PC-3 (cell line): ENCODE results near the gene TARP.

Source experiments
- ATAC-seq: fragments of 200-7000 bp; cut with Tn5 transposase; 2 replicates; pipeline ENCODE4 v1.9.1; 2020; ENCODE audit warnings: mild to moderate bottlenecking, moderate library complexity
- BruUV-seq: library from RNA; stranded (reverse); fragments of 400-500 nt; replicated peaks from 2 replicates; lab custom pipeline; 2021; lab: Mats Ljungman, UMichigan
- CTCF ChIA-PET: fragments of 300-600 bp; sonication (Branson Sonifier 250); formaldehyde crosslinking; loops from one replicate; lab custom pipeline; 2022; ENCODE audit warnings: antibody characterized with exemption; lab: Charles Lee
- POLR2A ChIA-PET: fragments of 300-600 bp; sonication (Branson Sonifier 250); formaldehyde crosslinking; loops from one replicate; lab custom pipeline; 2022; ENCODE audit warnings: antibody characterized with exemption; ENCODE audit not compliant: unreplicated experiment; lab: Charles Lee
- DNase-seq: peaks from one replicate; pipeline ENCODE4 v3.0.0-alpha.2; 2015
- H2AFZ ChIP-seq: fragments of 300-600 bp; sonication (generic); 2 replicates; pipeline ENCODE4 v1.6.0; 2016; ENCODE audit warnings: antibody characterized with exemption, low read length
- H3F3A ChIP-seq: fragments of 300-600 bp; sonication (generic); one replicate; pipeline ENCODE4 v1.6.0; 2017; ENCODE audit warnings: antibody characterized with exemption, low read length, control low read depth, mild to moderate bottlenecking; ENCODE audit not compliant: unreplicated experiment
- H3K27ac ChIP-seq: fragments of 300-600 bp; sonication (generic); 2 replicates; pipeline ENCODE4 v1.5.1; 2016; ENCODE audit warnings: mild to moderate bottlenecking, low read length
- H3K27me3 ChIP-seq: fragments of 300-600 bp; sonication (generic); 2 replicates; pipeline ENCODE4 v1.6.1; 2016; ENCODE audit warnings: low read length, mixed read lengths
- H3K36me3 ChIP-seq: fragments of 300-600 bp; sonication (generic); 2 replicates; pipeline ENCODE4 v1.6.1; 2016; ENCODE audit warnings: low read depth, mixed run types, low read length, mixed read lengths
- H3K4me1 ChIP-seq: fragments of 300-600 bp; sonication (generic); 2 replicates; pipeline ENCODE4 v1.5.1; 2016; ENCODE audit warnings: low read length; ENCODE audit not compliant: insufficient read depth
- H3K4me2 ChIP-seq: fragments of 300-600 bp; sonication (generic); 2 replicates; pipeline ENCODE4 v1.6.0; 2016; ENCODE audit warnings: low read length
- H3K4me3 ChIP-seq: fragments of 300-600 bp; sonication (generic); 2 replicates; pipeline ENCODE4 v1.5.1; 2016; ENCODE audit warnings: mild to moderate bottlenecking, low read length, mixed read lengths
- H3K79me2 ChIP-seq: fragments of 300-600 bp; sonication (generic); 2 replicates; pipeline ENCODE4 v1.6.1; 2017; ENCODE audit warnings: low read length, mixed read lengths
- H3K9ac ChIP-seq: fragments of 300-600 bp; sonication (generic); 2 replicates; pipeline ENCODE4 v1.6.0; 2016; ENCODE audit warnings: mild to moderate bottlenecking, low read length
- H3K9me2 ChIP-seq: fragments of 300-600 bp; sonication (generic); replicated peaks from 2 replicates; pipeline ENCODE4 v1.6.1; 2016; ENCODE audit warnings: mixed run types, low read length, mixed read lengths
- H3K9me3 ChIP-seq: fragments of 300-600 bp; sonication (generic); 2 replicates; pipeline ENCODE4 v1.6.1; 2016; ENCODE audit warnings: low read length, mixed read lengths
- H4K20me1 ChIP-seq: fragments of 300-600 bp; sonication (generic); 2 replicates; pipeline ENCODE4 v1.6.1; 2016; ENCODE audit warnings: low read length, mixed read lengths
- CTCF ChIP-seq: fragments of 300-600 bp; sonication (generic); conservative IDR thresholded peaks from 2 replicates; pipeline ENCODE4 v1.5.1; 2017; ENCODE audit warnings: antibody characterized with exemption, low read depth, mild to moderate bottlenecking, low read length
- EZH2 ChIP-seq: fragments of 300-600 bp; sonication (generic); IDR thresholded peaks from one replicate; pipeline ENCODE4 v1.6.1; 2017; ENCODE audit warnings: antibody characterized with exemption, mild to moderate bottlenecking, low read length; ENCODE audit not compliant: unreplicated experiment
- EZH2phosphoT487 ChIP-seq: fragments of 300-600 bp; sonication (generic); IDR thresholded peaks from 2 replicates; pipeline ENCODE4 v1.6.1; 2018; ENCODE audit warnings: mild to moderate bottlenecking, antibody characterized with exemption, low read length, borderline replicate concordance
- intact Hi-C: fragments of 100-400 bp; cut with micrococcal nuclease; formaldehyde crosslinking; loops from 2 replicates; pipeline ENCODE4 v1.9.0; 2023

TARP gene

GRCh38 chr7:38300175-38300574 is 26.7 kb upstream of the TARP start:
- Histone ChIP-seq H4K20me1 (no peaks in the 10 kb centered on the region), H3K4me3 (no peak overlapping the region), H3K4me1 (no peaks in the 10 kb centered on the region), H3K27ac (no peak overlapping the region), H3K9me3 (no peaks in the 10 kb centered on the region), H3K79me2 (no peaks in the 10 kb centered on the region), H3K36me3 (no peaks in the 10 kb centered on the region), H3K4me2 (no peak overlapping the region), H3F3A (no peaks in the 10 kb centered on the region), H2AFZ (no peak overlapping the region), H3K27me3 (peaks cover 78% of the 10 kb centered on the region), H3K9me2 (no peaks in the 10 kb centered on the region), H3K9ac (no peak overlapping the region)
- BruUV-seq = no TSS peak
- no peak for TF ChIP-seq CTCF
- TF ChIP-seq EZH2phosphoT487 = no peak
- TF ChIP-seq EZH2 = no peak
- CTCF ChIA-PET = no interaction called here
- no peak for ATAC-seq
- intact Hi-C loops = no loop called here
- POLR2A ChIA-PET = no interaction called here
- no peak for DNase-seq

DNA sequence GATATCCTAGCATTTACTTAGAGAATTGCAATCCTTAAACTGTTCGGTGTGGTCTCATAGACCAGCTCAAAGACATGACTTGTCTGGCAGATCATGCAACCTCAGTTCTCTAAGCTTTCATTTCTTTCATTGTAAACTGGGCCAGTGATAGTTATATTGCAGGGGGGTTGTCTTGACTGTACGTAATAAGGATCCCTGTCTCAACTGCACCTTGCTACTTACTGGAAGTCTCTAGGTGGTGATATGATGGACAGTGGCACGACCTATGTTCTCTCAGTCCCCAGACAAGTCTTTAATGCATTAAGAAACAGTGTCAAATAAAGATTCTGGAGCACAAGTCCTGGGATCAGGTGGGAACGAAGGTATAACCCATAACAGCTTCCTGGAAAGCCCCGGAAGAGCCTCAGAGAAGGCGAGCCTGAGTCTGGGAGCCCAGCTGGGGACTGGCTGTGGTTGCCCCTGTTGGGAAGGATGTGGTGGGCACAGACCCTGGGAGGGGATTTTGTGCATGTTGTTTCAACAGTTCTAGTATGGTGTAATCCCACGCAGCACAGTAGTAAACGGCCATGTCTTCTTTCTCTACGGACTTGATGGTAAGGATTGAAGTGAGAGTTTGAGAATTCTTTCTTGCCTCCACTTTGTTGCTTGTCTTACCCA is 26.0 kb upstream of the TARP start:
- ChIA-PET POLR2A (no interaction called here), CTCF (interaction anchor here (0.6 to 0.7 kb wide), 2 partner anchors 273 to 458 kb away, joined by 3 to 4 read pairs; no protein-coding TSS in a partner anchor)
- TF ChIP-seq EZH2 (no peak), EZH2phosphoT487 (no peak), CTCF (no peak)

DNA sequence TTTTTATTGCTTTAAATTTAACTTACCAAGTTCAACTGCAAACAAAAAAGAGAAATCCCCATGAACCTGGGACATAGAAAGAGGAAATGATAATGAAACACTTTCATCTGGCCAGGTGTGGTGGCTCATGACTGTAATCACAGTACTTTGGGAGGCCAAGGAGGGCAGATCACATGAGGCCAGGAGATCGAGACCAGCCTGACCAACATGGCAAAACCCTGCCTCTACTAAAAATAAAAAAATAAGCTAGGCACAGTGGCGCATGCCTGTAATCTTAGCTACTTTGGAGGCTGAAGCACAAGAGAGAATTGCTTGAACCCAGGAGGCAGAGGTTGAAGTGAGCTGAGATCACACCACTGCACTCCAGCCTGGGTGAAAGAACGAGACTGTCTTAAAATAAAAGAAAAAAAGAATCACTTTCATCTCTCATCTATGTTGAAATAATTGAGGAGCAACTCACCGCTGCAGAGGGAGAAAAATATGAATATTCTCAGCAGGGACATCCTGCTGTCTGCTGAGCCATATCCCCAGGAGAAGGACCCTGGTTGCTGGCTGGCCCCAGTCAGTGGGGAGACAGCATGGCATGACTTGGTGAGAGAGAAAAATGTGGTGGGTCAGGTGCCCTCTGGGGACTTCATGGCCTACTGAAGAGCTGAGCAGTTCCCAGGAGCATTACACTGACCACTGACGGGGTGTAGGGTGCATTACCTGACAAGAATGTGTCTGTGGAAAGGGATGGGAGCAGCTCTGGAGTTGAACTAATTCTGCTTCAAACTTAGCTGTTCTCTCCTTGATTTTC is 22.8 kb upstream of the TARP start:
- Histone ChIP-seq H3K36me3 (no peaks in the 10 kb centered on the region), H3K4me3 (no peak overlapping the region), H3K4me2 (no peak overlapping the region), H3K79me2 (no peaks in the 10 kb centered on the region), H3K9me3 (no peaks in the 10 kb centered on the region), H3K27me3 (peaks cover 56% of the 10 kb centered on the region), H3K27ac (no peak overlapping the region), H3K9ac (no peak overlapping the region), H3F3A (no peaks in the 10 kb centered on the region), H3K9me2 (no peaks in the 10 kb centered on the region), H3K4me1 (no peaks in the 10 kb centered on the region), H2AFZ (no peak overlapping the region), H4K20me1 (no peaks in the 10 kb centered on the region)
- ChIA-PET CTCF (no interaction called here), POLR2A (no interaction called here)
- TF ChIP-seq EZH2 (no peak), EZH2phosphoT487 (no peak), CTCF (no peak)
- ATAC-seq = no peak
- intact Hi-C loops = no loop called here
- no TSS peak for BruUV-seq
- no peak for DNase-seq

More for the DNA sequence above, 26.0 kb upstream of the TARP start:
- H3K36me3 ChIP-seq = no peaks in the 10 kb centered on the region
- no peak overlapping the region for H3K9ac ChIP-seq
- H3F3A ChIP-seq = no peaks in the 10 kb centered on the region
- no peak overlapping the region for H3K4me3 ChIP-seq
- no peak for ATAC-seq
- DNase-seq = no peak
- no peak overlapping the region for H2AFZ ChIP-seq
- no peaks in the 10 kb centered on the region for H3K9me3 ChIP-seq
- no peaks in the 10 kb centered on the region for H3K79me2 ChIP-seq
- BruUV-seq = no TSS peak
- intact Hi-C loops = no loop called here
- no peaks in the 10 kb centered on the region for H3K4me1 ChIP-seq
- H3K27me3 ChIP-seq = peaks cover 74% of the 10 kb centered on the region
- no peak overlapping the region for H3K4me2 ChIP-seq
- H3K27ac ChIP-seq = no peak overlapping the region
- H4K20me1 ChIP-seq = no peaks in the 10 kb centered on the region
- H3K9me2 ChIP-seq = no peaks in the 10 kb centered on the region
